HG02973 (cell line): Measurements from ENCODE around the gene BUB1B.

Experiments
- ATAC-seq: cut with Tn5 transposase; IDR thresholded peaks from one replicate; pipeline ENCODE4 v1.9.1; 2021; ENCODE audit warnings: moderate library complexity; ENCODE audit not compliant: unreplicated experiment

The BUB1B gene

GRCh38 chr15:40252438-40253166, 91.7 kb downstream of the BUB1B start:
- no peak for ATAC-seq

GRCh38 chr15:40253167-40253790, 92.4 kb downstream of the BUB1B start:
- no peak for ATAC-seq

GRCh38 chr15:40254452-40254851, 93.6 kb downstream of the BUB1B start:
- ATAC-seq: no peak

GRCh38 chr15:40255033-40255432, 94.2 kb downstream of the BUB1B start:
- no peak for ATAC-seq

GRCh38 chr15:40256638-40257235, 95.9 kb downstream of the BUB1B start:
- ATAC-seq: no peak

GRCh38 chr15:40257656-40258450, 97.0 kb downstream of the BUB1B start:
- no peak for ATAC-seq

GRCh38 chr15:40258544-40258943, 97.7 kb downstream of the BUB1B start:
- ATAC-seq: no peak

- no peak for ATAC-seq
Measured at GRCh38 chr15:40259021-40259420, 98.2 kb downstream of the BUB1B start.

GRCh38 chr15:40263024-40263754, 102.3 kb downstream of the BUB1B start:
- ATAC-seq: no peak

GRCh38 chr15:40264321-40265153, 103.7 kb downstream of the BUB1B start:
- ATAC-seq: no peak

- no peak for ATAC-seq
Measured at GRCh38 chr15:40265355-40265754, 104.5 kb downstream of the BUB1B start.

- ATAC-seq: no peak
Measured at GRCh38 chr15:40265875-40266274, 105.0 kb downstream of the BUB1B start.

- no peak for ATAC-seq
Measured at GRCh38 chr15:40266828-40267304, 106.0 kb downstream of the BUB1B start.

- no peak for ATAC-seq
Measured at GRCh38 chr15:40267670-40268069, 106.8 kb downstream of the BUB1B start.

GRCh38 chr15:40269604-40270003, 108.7 kb downstream of the BUB1B start:
- ATAC-seq: no peak

GRCh38 chr15:40270246-40270995, 109.6 kb downstream of the BUB1B start:
- no peak for ATAC-seq
